CD14-positive monocyte (primary cell): ENCODE results near the gene DNAI1. TPM values are rescaled to one million over a fixed set of nuclear protein-coding genes. Genes with fewer than 3 reads are reported as not detected.

Experiments used
- DNase-seq, 3 donors: peaks; one replicate each; pipeline ENCODE4 v3.0.0-alpha.2; 2011 to 2022
- H2AFZ ChIP-seq: 2 replicates; pipeline ENCODE4 v1.6.0; 2012; ENCODE audit warnings: mild to moderate bottlenecking, low read depth, low read length, inconsistent platforms; ENCODE audit not compliant: insufficient read depth, poor library complexity, severe bottlenecking
- H3K27ac ChIP-seq, 2 donors: 1 replicate in 1 of 2; 2 replicates in 1 of 2; pipeline ENCODE4 v1.5.1; 2012 to 2013; ENCODE audit warnings: low read length in 2 of 2, control low read depth in 1 of 2, inconsistent platforms in 1 of 2, low read depth in 1 of 2, mild to moderate bottlenecking in 1 of 2
- H3K27me3 ChIP-seq, 2 donors: one replicate each; pipeline versions ENCODE4 v1.6.0 to v1.6.1; 2011 to 2013; ENCODE audit warnings: low read length in 2 of 2; ENCODE audit not compliant: control insufficient read depth in 2 of 2, insufficient read depth in 2 of 2
- H3K36me3 ChIP-seq, 2 donors: replicated peaks in 1 of 2; 1 replicate in 1 of 2; 2 replicates in 1 of 2; pipeline versions ENCODE4 v1.5.1 to v1.6.1; 2012 to 2013; ENCODE audit warnings: low read length in 2 of 2, control low read depth in 1 of 2, inconsistent platforms in 1 of 2, mild to moderate bottlenecking in 1 of 2; ENCODE audit not compliant: insufficient read depth in 2 of 2, control insufficient read depth in 1 of 2
- H3K4me1 ChIP-seq, 2 donors: 1 replicate in 1 of 2; 2 replicates in 1 of 2; pipeline versions ENCODE4 v1.5.1 to v1.6.1; 2012 to 2013; ENCODE audit warnings: low read length in 2 of 2, control low read depth in 1 of 2, inconsistent platforms in 1 of 2, mild to moderate bottlenecking in 1 of 2, moderate library complexity in 1 of 2; ENCODE audit not compliant: insufficient read depth in 2 of 2, control insufficient read depth in 1 of 2
- H3K4me2 ChIP-seq: replicated peaks from 2 replicates; pipeline ENCODE3; 2012; ENCODE audit warnings: low read length, moderate library complexity, mild to moderate bottlenecking; ENCODE audit not compliant: poor library complexity, severe bottlenecking; ENCODE audit errors: extremely low read depth
- H3K4me3 ChIP-seq, 3 experiments: fragments of 200-600 bp in 1 of 3; sonication (generic) in 1 of 3; replicated peaks in 1 of 3; 1 replicate in 2 of 3; 2 replicates in 1 of 3; pipeline ENCODE4 v1.5.1; 2011 to 2013; ENCODE audit warnings: low read length in 3 of 3, mild to moderate bottlenecking in 3 of 3, control low read depth in 2 of 3, low read depth in 2 of 3, inconsistent platforms in 1 of 3, moderate library complexity in 1 of 3
- H3K79me2 ChIP-seq: 2 replicates; pipeline ENCODE4 v1.6.0; 2012; ENCODE audit warnings: mild to moderate bottlenecking, control low read depth, inconsistent platforms, low read length, moderate library complexity; ENCODE audit not compliant: insufficient read depth
- H3K9ac ChIP-seq: 2 replicates; pipeline ENCODE4 v1.6.0; 2017; ENCODE audit warnings: low read length, mild to moderate bottlenecking; ENCODE audit not compliant: insufficient read depth, poor library complexity, severe bottlenecking
- H3K9me3 ChIP-seq, 2 donors: replicated peaks in 1 of 2; 1 replicate in 1 of 2; 2 replicates in 1 of 2; pipeline versions ENCODE4 v1.5.1 to v1.6.1; 2012 to 2013; ENCODE audit warnings: low read length in 2 of 2, control low read depth in 1 of 2; ENCODE audit not compliant: control insufficient read depth in 1 of 2, insufficient read depth in 1 of 2
- H4K20me1 ChIP-seq: 2 replicates; pipeline ENCODE4 v1.6.0; 2012; ENCODE audit warnings: mild to moderate bottlenecking, low read length, control low read depth, moderate library complexity; ENCODE audit not compliant: insufficient read depth
- H3K27ac Mint-ChIP-seq, 7 donors: one replicate each; pipeline ENCODE4 v1.8.0; 2020; ENCODE audit warnings: mild to moderate bottlenecking in 7 of 7, mixed read lengths in 7 of 7, moderate library complexity in 6 of 7, inconsistent platforms in 2 of 7
- H3K27me3 Mint-ChIP-seq, 3 donors: one replicate each; pipeline ENCODE4 v1.8.0; 2021 to 2022; ENCODE audit warnings: low read depth in 3 of 3, mild to moderate bottlenecking in 3 of 3, mixed read lengths in 3 of 3, moderate library complexity in 3 of 3, inconsistent platforms in 1 of 3
- H3K36me3 Mint-ChIP-seq, 2 donors: one replicate each; pipeline ENCODE4 v1.8.0; 2020; ENCODE audit warnings: mixed read lengths in 2 of 2, inconsistent platforms in 1 of 2, mild to moderate bottlenecking in 1 of 2
- H3K4me1 Mint-ChIP-seq: one replicate; pipeline ENCODE4 v1.8.0; 2020; ENCODE audit warnings: mild to moderate bottlenecking, mixed read lengths
- H3K4me3 Mint-ChIP-seq, 2 donors: one replicate each; pipeline ENCODE4 v1.8.0; 2020; ENCODE audit warnings: mild to moderate bottlenecking in 2 of 2, mixed read lengths in 2 of 2, moderate library complexity in 1 of 2
- H3K9me3 Mint-ChIP-seq, 7 donors: one replicate each; pipeline ENCODE4 v1.8.0; 2020 to 2022; ENCODE audit warnings: mixed read lengths in 7 of 7, mild to moderate bottlenecking in 6 of 7, moderate library complexity in 6 of 7, inconsistent platforms in 2 of 7
- WGBS: methylation state at CpG from one replicate; pipeline ENCODE4 v1.1.5; 2013; ENCODE audit warnings: missing lambda C conversion rate; ENCODE audit not compliant: insufficient coverage; 5-methylcytosine and 5-hydroxymethylcytosine counted together
- intact Hi-C, 2 donors: fragments of 100-400 bp; cut with micrococcal nuclease; formaldehyde crosslinking; loops; one replicate each; pipeline versions ENCODE4 v1.15.0 to v1.15.1; 2023
- polyA plus RNA-seq, 3 donors: library from polyadenylated mRNA; depleted of rRNA in 1 of 3; unstranded in 2 of 3; stranded (reverse) in 1 of 3; fragments of 300-500 nt in 2 of 3; fragments of >200 nt in 1 of 3; fragmentation: Illumina TruSeq in 2 of 3; gene quantifications; 1 replicate in 2 of 3; 2 replicates in 1 of 3; pipeline ENCODE4 v1.2.3, GENCODE V29; 2012 to 2021
- TF ChIP-seq, protein P1 (sequence below): fragments of 200-600 bp; IDR thresholded peaks from one replicate; pipeline ENCODE4 v1.8.0; 2022; ENCODE audit warnings: antibody characterized with exemption, mild to moderate bottlenecking

DNAI1 gene
- polyA plus RNA-seq, 3 donors = not detected

- intact Hi-C loops = no loop called here
- H3K4me1 ChIP-seq = peaks cover 24 to 27% of the 10 kb centered on the region in 2 donors
- H3K27me3 Mint-ChIP-seq = peaks cover 0 to 11% (median 5%) of the 10 kb centered on the region in 3 donors
Measured at GRCh38 chr9:34514816-34515215, 56.2 kb downstream of the DNAI1 start.

DNA sequence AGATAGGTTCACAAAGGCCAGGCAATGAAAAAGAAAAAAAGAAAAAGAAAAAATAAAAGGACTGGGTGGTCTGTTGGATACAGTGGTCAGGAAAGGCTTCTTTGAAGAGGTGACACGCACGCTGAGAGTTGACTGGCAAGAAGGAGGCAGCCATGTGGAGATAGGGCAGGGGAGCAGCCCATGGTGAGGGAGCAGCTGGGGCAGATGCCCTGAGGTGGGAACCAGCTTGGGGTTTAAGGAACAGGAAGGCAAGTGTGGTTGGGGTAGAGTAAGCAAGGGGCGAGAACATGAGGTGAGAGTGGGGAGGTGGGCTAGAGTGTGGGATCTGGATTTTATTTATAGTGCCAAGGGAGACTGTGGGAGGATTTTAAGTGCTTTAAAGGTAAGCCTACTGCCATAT, 57.4 kb downstream of the DNAI1 start:
- WGBS = 89% methylated on average over 3 of the region's 3 CpGs
- Histone ChIP-seq H3K9me3 (no peaks in the 10 kb centered on the region), H3K4me1 (peaks cover 34 to 38% of the 10 kb centered on the region in 2 donors), H3K36me3 (no peaks in the 10 kb centered on the region), H4K20me1 (no peaks in the 10 kb centered on the region), H3K79me2 (no peaks in the 10 kb centered on the region), H3K9ac (no peak overlapping the region), H3K27me3 (no peaks in the 10 kb centered on the region), H3K27ac (no peak overlapping the region), H3K4me2 (no peak overlapping the region), H3K4me3 (no peak overlapping the region), H2AFZ (no peak overlapping the region)
- no peak overlapping the region for H3K4me3 Mint-ChIP-seq
- H3K4me1 Mint-ChIP-seq = peaks cover 32% of the 10 kb centered on the region
- no peak for DNase-seq
- intact Hi-C loops = no loop called here
- peaks cover 0 to 8% (median 5%) of the 10 kb centered on the region in 3 donors for H3K27me3 Mint-ChIP-seq
- no peaks in the 10 kb centered on the region for H3K9me3 Mint-ChIP-seq
- H3K27ac Mint-ChIP-seq = no peak overlapping the region
- TF ChIP-seq, protein P1, sequence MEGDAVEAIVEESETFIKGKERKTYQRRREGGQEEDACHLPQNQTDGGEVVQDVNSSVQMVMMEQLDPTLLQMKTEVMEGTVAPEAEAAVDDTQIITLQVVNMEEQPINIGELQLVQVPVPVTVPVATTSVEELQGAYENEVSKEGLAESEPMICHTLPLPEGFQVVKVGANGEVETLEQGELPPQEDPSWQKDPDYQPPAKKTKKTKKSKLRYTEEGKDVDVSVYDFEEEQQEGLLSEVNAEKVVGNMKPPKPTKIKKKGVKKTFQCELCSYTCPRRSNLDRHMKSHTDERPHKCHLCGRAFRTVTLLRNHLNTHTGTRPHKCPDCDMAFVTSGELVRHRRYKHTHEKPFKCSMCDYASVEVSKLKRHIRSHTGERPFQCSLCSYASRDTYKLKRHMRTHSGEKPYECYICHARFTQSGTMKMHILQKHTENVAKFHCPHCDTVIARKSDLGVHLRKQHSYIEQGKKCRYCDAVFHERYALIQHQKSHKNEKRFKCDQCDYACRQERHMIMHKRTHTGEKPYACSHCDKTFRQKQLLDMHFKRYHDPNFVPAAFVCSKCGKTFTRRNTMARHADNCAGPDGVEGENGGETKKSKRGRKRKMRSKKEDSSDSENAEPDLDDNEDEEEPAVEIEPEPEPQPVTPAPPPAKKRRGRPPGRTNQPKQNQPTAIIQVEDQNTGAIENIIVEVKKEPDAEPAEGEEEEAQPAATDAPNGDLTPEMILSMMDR = no peak
- H3K36me3 Mint-ChIP-seq = no peaks in the 10 kb centered on the region

More at GRCh38 chr9:34514816-34515215, 56.2 kb downstream of the DNAI1 start:
- H3K4me3 Mint-ChIP-seq = no peak overlapping the region
- Histone ChIP-seq H3K4me3 (no peak overlapping the region), H3K4me2 (no peak overlapping the region), H3K79me2 (no peaks in the 10 kb centered on the region), H3K9ac (no peak overlapping the region), H3K36me3 (no peaks in the 10 kb centered on the region), H3K9me3 (no peaks in the 10 kb centered on the region), H3K27me3 (no peaks in the 10 kb centered on the region), H4K20me1 (no peaks in the 10 kb centered on the region), H2AFZ (no peak overlapping the region), H3K27ac (no peak overlapping the region)
- no peaks in the 10 kb centered on the region for H3K36me3 Mint-ChIP-seq
- 90% methylated on average over 3 of the region's 3 CpGs for WGBS
- no peak for DNase-seq
- H3K9me3 Mint-ChIP-seq = no peaks in the 10 kb centered on the region
- no peak overlapping the region for H3K27ac Mint-ChIP-seq
- peaks cover 22% of the 10 kb centered on the region for H3K4me1 Mint-ChIP-seq
- TF ChIP-seq, protein P1 = no peak
